GM21723 (cell line): Measurements from ENCODE around the gene LIN37.
"Not testable (repeated sequence)": the region's sequence is repeated elsewhere in the genome, so short reads cannot be mapped to it uniquely, and the experiment has no call there.

Source experiments
- ATAC-seq: cut with Tn5 transposase; IDR thresholded peaks from one replicate; pipeline ENCODE4 v1.9.1; 2021; ENCODE audit warnings: mild to moderate bottlenecking, moderate library complexity; ENCODE audit not compliant: unreplicated experiment

LIN37 gene

DNA sequence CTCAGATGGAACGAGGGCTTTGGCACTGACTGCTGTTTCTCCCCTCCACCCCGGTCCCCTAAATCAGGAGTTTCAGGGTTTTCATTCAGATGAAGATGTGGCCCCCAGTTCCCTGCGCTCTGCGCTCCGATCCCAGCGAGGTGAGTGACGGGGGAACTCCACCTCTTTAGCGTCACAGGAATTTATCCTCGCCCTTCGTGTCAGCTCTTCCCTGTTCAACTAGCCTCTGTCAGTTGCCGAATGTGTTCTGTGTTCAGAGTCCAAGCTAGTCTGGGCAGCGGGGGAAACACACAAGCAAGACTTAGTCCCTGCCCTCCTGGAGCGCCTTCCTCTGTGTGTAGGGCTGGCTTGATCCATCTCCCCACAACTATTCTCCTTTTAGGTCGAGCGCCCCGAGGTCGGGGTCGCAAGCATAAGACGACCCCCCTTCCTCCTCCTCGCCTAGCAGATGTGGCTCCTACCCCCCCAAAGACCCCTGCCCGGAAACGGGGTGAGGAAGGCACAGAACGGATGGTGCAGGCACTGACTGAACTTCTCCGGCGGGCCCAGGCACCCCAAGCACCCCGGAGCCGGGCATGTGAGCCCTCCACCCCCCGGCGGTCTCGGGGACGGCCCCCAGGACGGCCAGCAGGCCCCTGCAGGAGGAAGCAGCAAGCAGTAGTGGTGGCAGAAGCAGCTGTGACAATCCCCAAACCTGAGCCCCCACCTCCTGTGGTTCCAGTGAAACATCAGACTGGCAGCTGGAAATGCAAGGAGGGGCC is 28.8 kb upstream of the LIN37 start:
- no peak for ATAC-seq

GRCh38 chr19:35720163-35720524 is 28.2 kb upstream of the LIN37 start:
- ATAC-seq = no peak

GRCh38 chr19:35720648-35721047 is 27.7 kb upstream of the LIN37 start:
- ATAC-seq = no peak

DNA sequence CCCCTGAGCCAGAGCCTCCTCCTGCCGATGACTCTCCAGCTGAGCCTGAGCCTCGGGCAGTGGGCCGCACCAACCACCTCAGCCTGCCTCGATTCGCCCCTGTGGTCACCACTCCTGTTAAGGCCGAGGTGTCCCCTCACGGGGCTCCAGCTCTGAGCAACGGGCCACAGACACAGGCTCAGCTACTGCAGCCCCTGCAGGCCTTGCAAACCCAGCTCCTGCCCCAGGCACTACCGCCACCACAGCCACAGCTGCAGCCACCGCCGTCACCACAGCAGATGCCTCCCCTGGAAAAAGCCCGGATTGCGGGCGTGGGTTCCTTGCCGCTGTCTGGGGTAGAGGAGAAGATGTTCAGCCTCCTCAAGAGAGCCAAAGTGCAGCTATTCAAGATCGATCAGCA is 27.0 kb upstream of the LIN37 start:
- ATAC-seq = no peak

GRCh38 chr19:35722461-35722860 is 25.9 kb upstream of the LIN37 start:
- no peak for ATAC-seq

DNA sequence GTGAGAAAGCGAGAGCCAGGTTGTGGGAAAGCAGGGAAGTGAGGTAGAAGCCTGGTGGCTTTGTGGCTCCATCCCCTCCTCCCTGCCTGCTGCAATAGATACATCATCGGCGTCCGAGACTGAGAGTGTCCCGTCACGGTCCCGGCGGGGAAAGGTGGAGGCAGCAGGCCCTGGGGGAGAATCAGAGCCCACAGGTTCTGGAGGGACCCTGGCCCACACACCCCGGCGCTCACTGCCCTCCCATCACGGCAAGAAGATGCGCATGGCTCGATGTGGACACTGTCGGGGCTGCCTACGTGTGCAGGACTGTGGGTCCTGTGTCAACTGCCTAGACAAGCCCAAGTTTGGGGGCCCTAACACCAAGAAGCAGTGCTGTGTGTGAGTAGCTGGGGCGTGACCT is 25.5 kb upstream of the LIN37 start:
- ATAC-seq = no peak

GRCh38 chr19:35723671-35724070 is 24.7 kb upstream of the LIN37 start:
- no peak for ATAC-seq

- ATAC-seq = not testable (repeated sequence)
Measured at GRCh38 chr19:35724132-35724531, 24.2 kb upstream of the LIN37 start.

DNA sequence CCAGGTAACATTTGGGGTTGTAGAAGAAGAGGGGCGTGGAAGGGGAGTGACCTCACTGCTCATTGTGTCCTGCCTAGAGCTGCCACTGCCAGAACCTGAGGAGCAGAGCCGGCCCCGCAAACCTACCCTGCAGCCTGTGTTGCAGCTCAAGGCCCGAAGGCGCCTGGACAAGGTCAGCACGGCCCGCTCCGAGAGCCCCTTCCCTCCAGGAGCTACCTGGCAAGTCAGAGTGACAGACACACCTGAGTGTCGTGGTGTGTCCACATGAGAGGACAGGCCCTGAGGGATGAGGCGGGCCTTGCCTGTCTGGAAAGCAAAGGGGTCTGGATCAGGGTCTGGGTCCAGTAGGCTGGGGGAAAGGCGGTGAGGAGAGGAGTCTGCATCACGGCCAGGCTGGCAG is 23.8 kb upstream of the LIN37 start:
- no peak for ATAC-seq

DNA sequence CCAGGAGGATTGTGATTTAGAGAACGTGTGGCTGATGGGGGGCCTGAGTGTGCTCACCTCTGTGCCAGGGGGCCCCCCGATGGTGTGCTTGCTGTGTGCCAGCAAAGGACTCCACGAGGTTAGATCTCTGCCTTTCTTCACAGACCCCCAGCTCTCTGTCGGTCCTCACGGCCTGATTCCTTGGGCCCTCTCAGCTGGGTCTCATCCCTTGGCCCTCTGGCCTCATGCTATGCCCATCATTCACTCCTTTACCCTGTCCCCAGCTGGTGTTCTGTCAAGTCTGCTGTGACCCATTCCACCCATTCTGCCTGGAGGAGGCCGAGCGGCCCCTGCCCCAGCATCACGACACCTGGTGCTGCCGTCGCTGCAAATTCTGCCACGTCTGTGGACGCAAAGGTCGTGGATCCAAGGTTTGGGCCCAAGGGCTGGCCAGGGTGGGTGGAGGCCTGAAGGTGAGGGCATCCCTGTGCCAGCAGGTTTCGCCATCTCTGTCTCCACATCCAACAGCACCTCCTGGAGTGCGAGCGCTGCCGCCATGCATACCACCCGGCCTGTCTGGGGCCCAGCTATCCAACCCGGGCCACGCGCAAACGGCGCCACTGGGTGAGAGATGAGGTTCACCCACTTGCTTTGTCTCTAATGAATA is 23.0 kb upstream of the LIN37 start:
- no peak for ATAC-seq

- no peak for ATAC-seq
Measured at GRCh38 chr19:35727053-35727955, 21.1 kb upstream of the LIN37 start.

- ATAC-seq = no peak
Measured at GRCh38 chr19:35727956-35728706, 20.2 kb upstream of the LIN37 start.

GRCh38 chr19:35729021-35729420 is 19.4 kb upstream of the LIN37 start:
- ATAC-seq = no peak

GRCh38 chr19:35729763-35730162 is 18.6 kb upstream of the LIN37 start:
- ATAC-seq = no peak

GRCh38 chr19:35730326-35730725 is 18.1 kb upstream of the LIN37 start:
- ATAC-seq = no peak

DNA sequence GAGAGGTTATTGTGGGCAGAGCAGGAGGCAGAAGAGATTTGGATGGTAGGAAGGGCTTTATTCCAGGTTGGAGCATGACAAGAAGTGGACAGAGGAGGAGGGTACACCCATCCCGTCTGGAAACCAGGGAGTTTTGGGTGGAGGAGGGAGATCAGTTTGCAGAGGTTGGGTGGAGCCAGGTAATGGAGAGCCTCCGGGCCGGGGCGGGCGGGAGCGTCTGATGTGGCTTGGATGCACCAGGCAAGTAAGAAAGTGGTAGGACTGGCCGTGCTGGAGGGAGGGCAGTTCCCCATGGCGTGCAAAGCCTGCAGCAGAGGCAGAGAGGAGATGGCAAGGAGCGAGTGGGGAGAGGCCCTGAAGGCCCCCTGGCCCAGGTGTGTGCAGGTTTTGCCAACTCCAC is 17.0 kb upstream of the LIN37 start:
- no peak for ATAC-seq

DNA sequence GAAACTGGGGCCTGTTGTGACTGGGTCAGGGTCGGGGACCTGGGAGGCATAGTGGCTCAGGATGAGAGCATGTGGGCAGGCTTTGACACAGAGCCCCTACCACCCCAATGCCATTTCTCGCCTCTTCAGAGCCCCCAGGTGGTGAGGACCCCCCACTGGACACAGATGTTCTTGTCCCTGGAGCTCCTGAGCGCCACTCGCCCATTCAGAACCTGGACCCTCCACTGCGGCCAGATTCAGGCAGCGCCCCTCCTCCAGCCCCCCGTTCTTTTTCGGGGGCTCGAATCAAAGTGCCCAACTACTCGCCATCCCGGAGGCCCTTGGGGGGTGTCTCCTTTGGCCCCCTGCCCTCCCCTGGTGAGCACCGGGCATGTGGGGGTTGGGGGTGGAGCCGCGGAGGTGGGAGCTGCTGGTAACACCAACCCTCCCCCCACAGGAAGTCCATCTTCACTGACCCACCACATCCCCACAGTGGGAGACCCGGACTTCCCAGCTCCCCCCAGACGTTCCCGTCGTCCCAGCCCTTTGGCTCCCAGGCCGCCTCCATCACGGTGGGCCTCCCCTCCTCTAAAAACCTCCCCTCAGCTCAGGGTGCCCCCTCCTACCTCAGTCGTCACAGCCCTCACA is 16.5 kb upstream of the LIN37 start:
- no peak for ATAC-seq

DNA sequence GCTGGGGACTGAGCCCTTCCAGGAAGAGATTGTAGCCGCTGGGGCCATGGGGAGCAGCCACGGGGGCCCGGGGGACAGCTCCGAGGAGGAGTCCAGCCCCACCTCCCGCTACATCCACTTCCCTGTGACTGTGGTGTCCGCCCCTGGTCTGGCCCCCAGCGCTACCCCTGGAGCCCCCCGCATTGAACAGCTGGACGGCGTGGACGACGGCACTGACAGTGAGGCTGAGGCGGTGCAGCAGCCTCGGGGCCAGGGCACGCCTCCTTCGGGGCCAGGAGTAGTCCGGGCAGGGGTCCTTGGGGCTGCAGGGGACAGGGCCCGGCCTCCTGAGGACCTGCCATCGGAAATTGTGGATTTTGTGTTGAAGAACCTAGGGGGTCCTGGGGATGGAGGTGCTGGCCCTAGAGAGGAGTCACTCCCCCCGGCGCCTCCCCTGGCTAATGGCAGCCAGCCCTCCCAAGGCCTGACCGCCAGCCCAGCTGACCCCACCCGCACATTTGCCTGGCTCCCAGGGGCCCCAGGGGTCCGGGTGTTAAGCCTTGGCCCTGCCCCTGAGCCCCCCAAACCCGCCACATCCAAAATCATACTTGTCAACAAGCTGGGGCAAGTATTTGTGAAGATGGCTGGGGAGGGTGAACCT is 15.7 kb upstream of the LIN37 start:
- ATAC-seq = no peak

GRCh38 chr19:35733180-35734125 is 14.9 kb upstream of the LIN37 start:
- no peak for ATAC-seq
